A549 (cell line): ENCODE data around the gene RAB37. TPM values are rescaled to one million over a fixed set of nuclear protein-coding genes. Genes with fewer than 3 reads are reported as not detected.
A peak's percentile ranks its signal among the peaks of the same experiment; 100 is the strongest.

ENCODE experiments used
- ATAC-seq, 2 experiments: fragments of 200-7000 bp in 1 of 2; fragments of >200 bp in 1 of 2; cut with Nextera tagmentation in 1 of 2; cut with Tn5 transposase in 1 of 2; 3 replicates each; pipeline versions ENCODE4 v1.8.0 to v1.9.1; 2018 to 2020; ENCODE audit warnings: mild to moderate bottlenecking in 1 of 2, moderate library complexity in 1 of 2
- CTCF ChIA-PET: fragments of 300-600 bp; sonication (Branson Sonifier 250); formaldehyde crosslinking; extraction: SDS; loops from one replicate; lab custom pipeline; 2021; ENCODE audit warnings: antibody characterized with exemption, inconsistent platforms; lab: Yijun Ruan, JAX
- POLR2A ChIA-PET: fragments of 350-600 bp; formaldehyde crosslinking; extraction: SDS; loops from one replicate; lab custom pipeline; 2021; ENCODE audit warnings: antibody characterized with exemption, inconsistent platforms; lab: Yijun Ruan, JAX
- DNase-seq, 2 experiments: peaks; one replicate each; pipeline versions ENCODE4 v3.0.0 to v3.0.0-alpha.2; 2011 to 2016; ENCODE audit warnings: low read depth in 1 of 2, low spot score in 1 of 2
- FAIRE-seq: peaks from 2 replicates; lab custom pipeline; 2011; peaks lifted over from hg19 to GRCh38; lab: Jason Lieb, UNC
- H3K27ac ChIP-seq, 2 experiments: fragments of >200 bp; sonication (Bioruptor Twin); formaldehyde crosslinking; 3 replicates each; pipeline ENCODE4 v1.5.1; 2016 to 2017
- H3K4me1 ChIP-seq: fragments of >200 bp; sonication (Bioruptor Twin); formaldehyde crosslinking; 3 replicates; pipeline ENCODE4 v1.6.1; 2016
- H3K4me2 ChIP-seq: fragments of >200 bp; sonication (Bioruptor Twin); formaldehyde crosslinking; 3 replicates; pipeline ENCODE4 v1.6.1; 2016
- H3K4me3 ChIP-seq: fragments of >200 bp; sonication (Bioruptor Twin); formaldehyde crosslinking; 3 replicates; pipeline ENCODE4 v1.5.1; 2016
- H3K9me3 ChIP-seq: fragments of >200 bp; sonication (Bioruptor Twin); formaldehyde crosslinking; 3 replicates; pipeline ENCODE4 v1.6.1; 2016
- BCL3 ChIP-seq: fragments of >200 bp; sonication (Bioruptor Twin); formaldehyde crosslinking; IDR thresholded peaks from 3 replicates; pipeline ENCODE4 v1.6.1; 2016
- EP300 ChIP-seq, 2 experiments: fragments of >200 bp; sonication (Bioruptor Twin); formaldehyde crosslinking; IDR thresholded peaks; 2 replicates in 1 of 2; 3 replicates in 1 of 2; pipeline ENCODE4 v1.6.1; 2016 to 2017
- FOSL2 ChIP-seq, 2 experiments: fragments of 450-650 bp in 1 of 2; fragments of >200 bp in 1 of 2; sonication (Bioruptor Twin) in 1 of 2; formaldehyde crosslinking; IDR thresholded peaks; 2 replicates each; pipeline versions ENCODE4 v1.5.0 to v1.6.1; 2016 to 2020; ENCODE audit warnings: mild to moderate bottlenecking in 1 of 2, moderate library complexity in 1 of 2
- HEYL ChIP-seq: fragments of 250-450 bp; sonication (Bioruptor Pico); IDR thresholded peaks from 2 replicates; pipeline ENCODE4 v1.8.0; 2021; ENCODE audit warnings: mild to moderate bottlenecking, moderate library complexity
- HMGXB4 ChIP-seq: fragments of 250-450 bp; sonication (Bioruptor Pico); IDR thresholded peaks from 2 replicates; pipeline ENCODE4 v1.5.0; 2021; ENCODE audit warnings: mild to moderate bottlenecking, moderate library complexity, borderline replicate concordance
- HOXA7 ChIP-seq: fragments of 250-450 bp; sonication (Bioruptor Pico); IDR thresholded peaks from 2 replicates; pipeline ENCODE4 v1.5.0; 2020; ENCODE audit warnings: mild to moderate bottlenecking, moderate library complexity
- HOXB5 ChIP-seq: fragments of 250-450 bp; sonication (Bioruptor Pico); IDR thresholded peaks from 2 replicates; pipeline ENCODE4 v1.5.0; 2020; ENCODE audit warnings: mild to moderate bottlenecking, moderate library complexity
- JUN ChIP-seq, 2 experiments: fragments of >200 bp; sonication (Bioruptor Twin); formaldehyde crosslinking; IDR thresholded peaks; 2 replicates in 1 of 2; 3 replicates in 1 of 2; pipeline ENCODE4 v1.6.1; 2016 to 2017
- JUNB ChIP-seq: fragments of >200 bp; sonication (Bioruptor Twin); formaldehyde crosslinking; IDR thresholded peaks from 2 replicates; pipeline ENCODE4 v1.6.1; 2016
- MAFK ChIP-seq: fragments of 450-650 bp; IDR thresholded peaks from 2 replicates; pipeline ENCODE4 v1.6.1; 2014; ENCODE audit not compliant: partially characterized antibody
- MAZ ChIP-seq: fragments of 150-350 bp; IDR thresholded peaks from 2 replicates; pipeline ENCODE4 v1.6.1; 2014; ENCODE audit warnings: antibody characterized with exemption, low read depth, low read length, borderline replicate concordance
- MYC ChIP-seq: IDR thresholded peaks from 2 replicates; pipeline ENCODE4 v1.6.1; 2012; ENCODE audit warnings: mild to moderate bottlenecking, inconsistent platforms, low read length, improper control_type of control experiment, borderline replicate concordance
- NPAS2 ChIP-seq: fragments of 250-450 bp; sonication (Bioruptor Pico); IDR thresholded peaks from 2 replicates; pipeline ENCODE4 v1.8.0; 2022; ENCODE audit warnings: mild to moderate bottlenecking, moderate library complexity, borderline replicate concordance
- POLR2AphosphoS2 ChIP-seq: conservative IDR thresholded peaks from 2 replicates; pipeline ENCODE4 v1.6.1; 2012; ENCODE audit warnings: low read length, improper control_type of control experiment, inconsistent platforms
- TFCP2L1 ChIP-seq: fragments of 250-450 bp; sonication (Bioruptor Pico); IDR thresholded peaks from 2 replicates; pipeline ENCODE4 v1.5.0; 2021; ENCODE audit warnings: mild to moderate bottlenecking
- ZC3H11A ChIP-seq: fragments of 450-650 bp; IDR thresholded peaks from 2 replicates; pipeline ENCODE4 v1.6.1; 2014; ENCODE audit warnings: antibody characterized with exemption, mild to moderate bottlenecking
- ZNF302 ChIP-seq: fragments of 250-450 bp; sonication (Bioruptor Pico); IDR thresholded peaks from 2 replicates; pipeline ENCODE4 v1.9.0; 2021; ENCODE audit warnings: inconsistent platforms, mild to moderate bottlenecking, moderate library complexity
- WGBS: methylation state at CpG from one replicate; pipeline ENCODE4 v1.1.6; 2017; ENCODE audit errors: missing lambda C conversion rate; 5-methylcytosine and 5-hydroxymethylcytosine counted together
- polyA plus RNA-seq, 4 experiments: library from polyadenylated mRNA; depleted of rRNA in 3 of 4; stranded (reverse); fragments of >200 nt; fragmentation: RNase III in 1 of 4; extraction: RNeasy Plus Mini Kit Qiagen cat#74134 plus additional on column Dnase treatment in 1 of 4; gene quantifications; 2 replicates in 3 of 4; 3 replicates in 1 of 4; pipeline ENCODE4 v1.2.3, GENCODE V29; 2011 to 2017
- TF ChIP-seq, protein P1 (sequence below): fragments of >200 bp; sonication (Bioruptor Twin); formaldehyde crosslinking; IDR thresholded peaks from 3 replicates; pipeline ENCODE4 v1.5.1; 2016
- TF ChIP-seq, protein P2 (sequence below): fragments of 450-650 bp; IDR thresholded peaks from 2 replicates; pipeline ENCODE4 v1.6.1; 2014; ENCODE audit warnings: antibody characterized with exemption

The RAB37 gene
- polyA plus RNA-seq, 2 of the 4 experiments (the other 2 are of a cell fraction), result 2.4 to 15.8 TPM

DNA sequence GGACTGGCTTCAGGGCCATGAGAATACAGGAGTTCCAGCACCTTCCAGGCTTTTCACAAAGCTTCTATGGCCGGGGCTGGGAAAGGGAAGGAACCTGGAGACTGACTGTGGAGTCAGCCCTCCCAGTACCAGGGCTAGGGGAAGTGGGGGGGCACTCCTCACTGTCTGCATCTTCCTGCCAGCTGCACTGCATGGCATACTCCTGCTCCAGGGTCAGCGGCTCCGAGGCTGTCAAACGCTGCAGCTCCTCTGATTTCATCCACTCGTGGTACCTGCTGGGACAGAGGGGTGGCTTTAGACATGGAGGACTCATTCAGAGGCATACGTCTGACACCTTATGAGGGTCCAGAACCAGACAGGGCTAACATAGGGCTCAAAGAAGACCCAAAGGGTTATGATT lies 36.4 kb downstream of the RAB37 start (continued):
- TF ChIP-seq, protein P1, sequence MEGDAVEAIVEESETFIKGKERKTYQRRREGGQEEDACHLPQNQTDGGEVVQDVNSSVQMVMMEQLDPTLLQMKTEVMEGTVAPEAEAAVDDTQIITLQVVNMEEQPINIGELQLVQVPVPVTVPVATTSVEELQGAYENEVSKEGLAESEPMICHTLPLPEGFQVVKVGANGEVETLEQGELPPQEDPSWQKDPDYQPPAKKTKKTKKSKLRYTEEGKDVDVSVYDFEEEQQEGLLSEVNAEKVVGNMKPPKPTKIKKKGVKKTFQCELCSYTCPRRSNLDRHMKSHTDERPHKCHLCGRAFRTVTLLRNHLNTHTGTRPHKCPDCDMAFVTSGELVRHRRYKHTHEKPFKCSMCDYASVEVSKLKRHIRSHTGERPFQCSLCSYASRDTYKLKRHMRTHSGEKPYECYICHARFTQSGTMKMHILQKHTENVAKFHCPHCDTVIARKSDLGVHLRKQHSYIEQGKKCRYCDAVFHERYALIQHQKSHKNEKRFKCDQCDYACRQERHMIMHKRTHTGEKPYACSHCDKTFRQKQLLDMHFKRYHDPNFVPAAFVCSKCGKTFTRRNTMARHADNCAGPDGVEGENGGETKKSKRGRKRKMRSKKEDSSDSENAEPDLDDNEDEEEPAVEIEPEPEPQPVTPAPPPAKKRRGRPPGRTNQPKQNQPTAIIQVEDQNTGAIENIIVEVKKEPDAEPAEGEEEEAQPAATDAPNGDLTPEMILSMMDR, result no peak
- TF ChIP-seq, protein P2, sequence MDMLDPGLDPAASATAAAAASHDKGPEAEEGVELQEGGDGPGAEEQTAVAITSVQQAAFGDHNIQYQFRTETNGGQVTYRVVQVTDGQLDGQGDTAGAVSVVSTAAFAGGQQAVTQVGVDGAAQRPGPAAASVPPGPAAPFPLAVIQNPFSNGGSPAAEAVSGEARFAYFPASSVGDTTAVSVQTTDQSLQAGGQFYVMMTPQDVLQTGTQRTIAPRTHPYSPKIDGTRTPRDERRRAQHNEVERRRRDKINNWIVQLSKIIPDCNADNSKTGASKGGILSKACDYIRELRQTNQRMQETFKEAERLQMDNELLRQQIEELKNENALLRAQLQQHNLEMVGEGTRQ, result no peak
- TF ChIP-seq POLR2AphosphoS2 (no peak), JUN (IDR thresholded peaks at IDR 0.05) (no peak), HEYL (CRISPR knock-in tag) (no peak), NPAS2 (no peak)
- TF ChIP-seq, all 56 proteins: peak for 0

DNA sequence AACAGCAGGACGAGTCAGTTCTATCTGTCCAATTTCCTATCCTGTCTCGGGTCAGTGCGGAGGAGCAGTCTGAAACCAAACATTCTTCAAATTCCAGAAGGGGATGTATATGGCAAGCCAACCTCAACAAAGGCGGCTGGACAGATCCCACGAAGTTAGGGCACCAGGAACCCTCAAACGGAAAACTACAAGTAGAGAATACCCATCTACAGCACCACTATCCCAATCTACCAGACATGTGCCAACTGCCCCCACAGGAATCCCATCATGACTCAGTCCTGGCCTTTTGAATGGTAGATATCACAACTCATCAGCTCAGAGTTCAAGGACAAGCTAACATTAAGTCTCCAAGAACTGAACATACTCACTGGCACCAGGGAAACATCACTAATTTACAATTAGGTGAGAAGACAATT lies 36.8 kb downstream of the RAB37 start:
- FAIRE-seq (no peak), ATAC-seq (no peak), DNase-seq (no peak)
- peak overlapping the region in 1 of 2 experiments; percentile 29; a peak in 1 of 6 replicates for H3K27ac ChIP-seq
- no peak overlapping the region for H3K4me3 ChIP-seq
- H3K9me3 ChIP-seq, result no peaks in the 10 kb centered on the region
- ChIA-PET CTCF (interaction anchor here (0.6 to 53.6 kb wide), 7 partner anchors 15 to 276 kb away, joined by 3 to 1302 read pairs (median 107); partner anchors contain the start of genes FDXR, GRIN2C, NHERF1 and RAB37), POLR2A (interaction anchor here (0.6 kb wide), 1 partner anchor 99 kb away, joined by 3 read pairs; no protein-coding TSS in a partner anchor)
- H3K4me1 ChIP-seq, result peaks cover 28% of the 10 kb centered on the region
- TF ChIP-seq EP300 (IDR thresholded peaks at IDR 0.05), result no peak
- TF ChIP-seq ZNF302 (CRISPR knock-in tag), result no peak
- TF ChIP-seq FOSL2 (IDR thresholded peaks at IDR 0.05), result no peak
- no peak for TF ChIP-seq FOSL2 (CRISPR knock-in tag; IDR thresholded peaks at IDR 0.05)
- no peak for TF ChIP-seq HMGXB4
- no peak for TF ChIP-seq HOXA7 (CRISPR knock-in tag)
- TF ChIP-seq ZC3H11A, result no peak
- no peak for TF ChIP-seq MYC
- no peak for TF ChIP-seq MAFK
- TF ChIP-seq, protein P1, result no peak
- TF ChIP-seq JUNB, result no peak
- 49% methylated on average over 6 of the region's 6 CpGs for WGBS
- H3K4me2 ChIP-seq, result peak overlapping the region; percentile 32

DNA sequence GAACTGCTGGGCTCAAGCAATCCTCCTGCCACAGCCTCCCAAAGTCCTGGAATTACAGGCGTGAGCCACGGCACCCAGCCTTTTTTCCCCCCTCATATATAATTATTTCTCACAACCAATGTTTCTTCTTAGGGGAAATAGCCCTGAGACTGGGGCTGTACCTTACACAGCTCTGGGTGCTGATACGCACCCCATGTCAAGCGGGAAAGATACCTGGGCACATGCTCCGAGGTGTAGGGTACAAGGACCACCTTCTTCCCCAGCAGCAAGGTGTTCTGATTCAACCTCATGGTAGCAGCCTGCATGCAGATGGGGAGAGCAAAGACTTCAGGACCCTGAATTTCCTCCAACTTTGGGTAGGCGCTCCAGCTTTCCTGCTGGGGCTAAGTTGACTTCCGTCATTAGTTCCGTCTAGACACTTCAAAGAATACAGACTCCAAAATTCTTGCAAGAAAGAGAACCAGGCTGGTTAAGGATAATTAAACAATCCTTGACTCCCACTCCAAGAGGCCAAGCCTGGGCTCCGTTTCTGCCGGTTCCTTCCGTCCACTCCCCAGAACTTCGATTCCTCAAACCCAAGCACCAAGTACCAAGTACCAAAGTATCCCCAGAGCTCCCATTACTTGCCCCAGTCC lies 38.5 kb downstream of the RAB37 start:
- Histone ChIP-seq H3K27ac (peak overlapping the region; percentile 89 to 92), H3K4me1 (peaks cover 31% of the 10 kb centered on the region), H3K4me2 (peak overlapping the region; percentile 90), H3K4me3 (peak overlapping the region; percentile 69), H3K9me3 (no peaks in the 10 kb centered on the region)
- no peak for DNase-seq
- CTCF ChIA-PET, result interaction anchor here (0.8 to 53.6 kb wide), 9 partner anchors 14 to 317 kb away, joined by 3 to 1302 read pairs (median 7); partner anchors contain the start of genes FDXR, GRIN2C, NHERF1 and RAB37
- 44% methylated on average over 12 of the region's 12 CpGs for WGBS
- ATAC-seq, result no peak
- no peak for FAIRE-seq
- POLR2A ChIA-PET, result interaction anchor here (1.0 to 1.9 kb wide), 4 partner anchors 11 to 98 kb away, joined by 5 to 15 read pairs (median 8); partner anchors contain the start of gene FDXR
- no peak for TF ChIP-seq TFCP2L1 (CRISPR knock-in tag)
- TF ChIP-seq BCL3, result no peak
- no peak for TF ChIP-seq MAZ
- TF ChIP-seq HOXB5 (CRISPR knock-in tag), result no peak
- TF ChIP-seq ZC3H11A, result no peak
- TF ChIP-seq, protein P1, result no peak
- TF ChIP-seq EP300 (IDR thresholded peaks at IDR 0.05), result no peak
- TF ChIP-seq MAFK, result no peak
- TF ChIP-seq ZNF302 (CRISPR knock-in tag), result no peak
